ENCODE measurements around the gene PDZK1IP1. TPM values are rescaled to one million over a fixed set of nuclear protein-coding genes. Genes with fewer than 3 reads are reported as not detected.

PDZK1IP1 gene
- total RNA-seq, 1 donor from 2014 or later = 22.6 TPM

DNA sequence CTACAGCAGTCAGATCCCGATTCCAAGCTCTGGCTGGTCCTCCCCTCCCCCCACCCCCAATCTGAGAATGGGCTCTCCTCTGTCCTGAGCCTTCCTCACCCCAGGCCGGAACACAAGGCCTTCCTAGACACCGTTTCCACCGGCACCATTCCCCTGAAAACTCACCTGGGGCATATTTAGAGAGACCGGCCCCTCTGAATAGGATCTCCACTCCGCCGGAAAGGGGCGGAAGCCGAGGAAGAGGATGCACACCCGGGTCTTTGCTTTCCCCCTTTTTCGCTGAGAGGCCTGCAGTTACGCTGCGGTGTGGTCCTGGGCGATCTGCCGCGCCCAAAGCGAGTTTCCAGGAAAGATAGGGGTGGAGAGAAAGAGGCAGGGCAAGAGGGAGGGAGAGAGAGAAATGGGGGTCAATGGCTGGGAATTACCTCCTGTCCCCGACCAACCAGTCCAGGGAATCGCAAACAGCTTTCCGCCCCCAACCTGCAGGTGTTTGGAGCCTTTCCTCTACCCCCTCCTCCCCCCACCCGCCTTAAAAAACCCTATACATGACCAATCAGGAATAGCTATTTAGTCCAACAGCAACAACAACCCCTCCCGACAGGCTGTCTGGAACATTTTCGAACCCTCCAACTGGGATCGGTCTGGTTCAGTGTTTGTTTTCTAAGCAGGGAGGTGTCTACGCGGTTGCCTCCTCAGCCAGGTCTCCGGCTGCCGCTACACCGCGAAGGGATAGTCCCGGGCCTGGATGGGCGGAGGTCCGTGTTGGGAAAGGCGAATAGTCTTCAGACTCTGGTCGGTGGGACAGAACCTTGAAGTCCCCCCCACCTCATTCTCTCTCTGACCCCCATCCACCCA, 39.4 kb upstream of the PDZK1IP1 start:
- ATAC-seq (no peak), DNase-seq (no peak)
- Histone ChIP-seq H3K27me3 (ENCODE audit: low read depth) (peaks cover 98% of the 10 kb centered on the region), H3K4me1 (peaks cover 40% of the 10 kb centered on the region), H3K27ac (peak overlapping the region; percentile 87), H3K9me3 (no peaks in the 10 kb centered on the region), H3K36me3 (no peaks in the 10 kb centered on the region), H3K4me3 (peak overlapping the region; percentile 56)
- TF ChIP-seq, protein P1, sequence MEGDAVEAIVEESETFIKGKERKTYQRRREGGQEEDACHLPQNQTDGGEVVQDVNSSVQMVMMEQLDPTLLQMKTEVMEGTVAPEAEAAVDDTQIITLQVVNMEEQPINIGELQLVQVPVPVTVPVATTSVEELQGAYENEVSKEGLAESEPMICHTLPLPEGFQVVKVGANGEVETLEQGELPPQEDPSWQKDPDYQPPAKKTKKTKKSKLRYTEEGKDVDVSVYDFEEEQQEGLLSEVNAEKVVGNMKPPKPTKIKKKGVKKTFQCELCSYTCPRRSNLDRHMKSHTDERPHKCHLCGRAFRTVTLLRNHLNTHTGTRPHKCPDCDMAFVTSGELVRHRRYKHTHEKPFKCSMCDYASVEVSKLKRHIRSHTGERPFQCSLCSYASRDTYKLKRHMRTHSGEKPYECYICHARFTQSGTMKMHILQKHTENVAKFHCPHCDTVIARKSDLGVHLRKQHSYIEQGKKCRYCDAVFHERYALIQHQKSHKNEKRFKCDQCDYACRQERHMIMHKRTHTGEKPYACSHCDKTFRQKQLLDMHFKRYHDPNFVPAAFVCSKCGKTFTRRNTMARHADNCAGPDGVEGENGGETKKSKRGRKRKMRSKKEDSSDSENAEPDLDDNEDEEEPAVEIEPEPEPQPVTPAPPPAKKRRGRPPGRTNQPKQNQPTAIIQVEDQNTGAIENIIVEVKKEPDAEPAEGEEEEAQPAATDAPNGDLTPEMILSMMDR (IDR thresholded peaks at IDR 0.05) = no peak
- intact Hi-C loops (cut with DNase I) = no loop called here

DNA sequence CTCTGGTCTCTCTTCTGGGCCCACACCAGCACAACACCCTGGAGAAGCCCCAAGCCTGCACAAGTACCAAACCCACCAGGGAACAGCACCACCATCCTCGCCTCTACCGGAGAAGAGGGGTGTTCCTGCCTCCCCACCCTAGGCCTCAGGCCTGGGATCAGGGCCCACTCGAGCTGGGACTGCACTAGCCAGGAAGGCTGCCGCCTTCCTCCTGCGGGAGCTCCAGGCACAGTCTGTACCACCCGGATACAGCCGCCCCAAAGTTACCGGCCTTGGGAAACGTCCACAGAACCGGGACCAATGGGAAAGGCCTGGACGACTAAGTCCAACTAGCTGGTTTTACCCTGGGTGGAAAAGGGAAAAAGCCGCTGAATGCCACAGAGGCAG, 38.8 kb upstream of the PDZK1IP1 start:
- H3K27me3 ChIP-seq (ENCODE audit: low read depth) = peaks cover 98% of the 10 kb centered on the region
- peaks cover 40% of the 10 kb centered on the region for H3K4me1 ChIP-seq
- no peaks in the 10 kb centered on the region for H3K36me3 ChIP-seq
- H3K27ac ChIP-seq = peak overlapping the region; percentile 87
- ATAC-seq (no peak), DNase-seq (no peak)
- peak overlapping the region; percentile 56 for H3K4me3 ChIP-seq
- TF ChIP-seq, protein P1 (IDR thresholded peaks at IDR 0.05) = no peak
- no peaks in the 10 kb centered on the region for H3K9me3 ChIP-seq
- intact Hi-C loops (cut with DNase I) = no loop called here

DNA sequence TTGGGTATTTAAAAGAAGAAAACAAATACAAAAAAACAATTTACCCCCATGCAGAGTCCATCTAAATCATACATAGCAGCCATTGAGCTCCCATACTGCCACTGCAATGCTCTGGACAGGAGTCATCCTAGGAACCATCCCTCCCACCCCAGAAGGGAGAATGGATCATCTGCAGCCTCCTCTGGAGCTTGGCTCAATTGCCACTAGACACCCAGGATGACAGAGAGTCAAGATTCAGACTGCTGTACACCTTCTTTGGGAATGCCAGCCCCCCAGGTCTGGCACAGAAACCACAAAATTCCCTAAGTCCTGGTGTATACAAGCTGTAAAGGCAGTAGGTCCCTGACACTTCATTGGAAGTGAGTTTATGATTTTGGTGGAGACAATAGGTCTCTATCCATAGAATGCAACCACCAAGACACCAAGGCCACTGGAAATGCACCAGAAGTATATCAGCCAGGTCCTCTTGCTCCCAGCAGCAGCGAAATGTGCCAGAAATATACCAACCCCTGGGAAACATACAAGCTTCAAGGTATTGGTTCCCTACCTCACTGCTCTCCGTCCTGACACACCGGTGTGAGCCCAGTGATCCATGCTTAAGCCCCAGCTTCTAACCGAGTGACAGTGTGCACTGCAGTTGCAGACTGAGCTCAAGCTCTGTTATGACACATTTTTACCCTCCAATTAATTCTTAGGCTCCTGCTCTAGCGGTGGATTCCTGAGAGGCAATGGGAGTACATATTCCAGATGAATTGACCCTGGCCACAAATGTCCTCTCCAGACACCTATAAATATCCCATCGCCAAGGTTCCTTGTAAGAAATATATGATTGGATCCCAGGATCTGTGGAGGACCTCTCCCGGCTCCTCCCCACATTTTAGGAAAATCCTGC, 37.8 kb upstream of the PDZK1IP1 start:
- H3K4me1 ChIP-seq = peaks cover 40% of the 10 kb centered on the region
- intact Hi-C loops (cut with DNase I) = no loop called here

DNA sequence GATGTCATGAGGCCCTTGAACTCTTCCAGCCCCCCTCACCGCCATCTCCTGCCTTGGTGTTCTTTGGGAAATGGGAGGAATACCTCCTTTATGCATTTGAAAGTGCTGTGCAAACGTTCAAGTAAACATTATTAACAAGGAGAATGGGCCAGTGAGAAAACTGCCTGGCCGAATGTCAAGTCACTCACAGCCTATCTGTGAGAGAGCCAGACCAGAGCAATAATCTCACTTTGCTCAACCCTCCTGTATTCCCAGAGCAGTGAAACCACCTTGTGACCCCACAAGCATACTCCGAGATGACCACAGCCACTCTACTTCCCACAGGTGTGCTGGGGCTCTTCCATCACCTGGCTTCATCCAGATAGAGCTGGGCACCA, 37.0 kb upstream of the PDZK1IP1 start:
- peak overlapping the region; percentile 43 for H3K4me3 ChIP-seq

More for the DNA sequence above, 37.8 kb upstream of the PDZK1IP1 start:
- peak overlapping the region; percentile 87 for H3K27ac ChIP-seq
- no peaks in the 10 kb centered on the region for H3K9me3 ChIP-seq
- peaks cover 99% of the 10 kb centered on the region for H3K27me3 ChIP-seq (ENCODE audit: low read depth)
- ATAC-seq (no peak), DNase-seq (no peak)
- TF ChIP-seq, protein P1 (IDR thresholded peaks at IDR 0.05) = no peak
- no peaks in the 10 kb centered on the region for H3K36me3 ChIP-seq
- peak overlapping the region; percentile 56 for H3K4me3 ChIP-seq

More for the DNA sequence above, 37.0 kb upstream of the PDZK1IP1 start:
- Histone ChIP-seq H3K27ac (peak overlapping the region; percentile 56), H3K36me3 (no peaks in the 10 kb centered on the region), H3K9me3 (no peaks in the 10 kb centered on the region), H3K4me1 (peaks cover 38% of the 10 kb centered on the region), H3K27me3 (ENCODE audit: low read depth) (peaks cover 96% of the 10 kb centered on the region)
- TF ChIP-seq, protein P1 (IDR thresholded peaks at IDR 0.05) = no peak
- intact Hi-C loops (cut with DNase I) = no loop called here
- ATAC-seq = no peak
- DNase-seq = no peak
